ENCODE data around the gene CD83. TPM values are rescaled to one million over a fixed set of nuclear protein-coding genes. Genes with fewer than 3 reads are reported as not detected.

The CD83 gene
- total RNA-seq, 1 experiment from 2014 or later, result 5.5 TPM

DNA sequence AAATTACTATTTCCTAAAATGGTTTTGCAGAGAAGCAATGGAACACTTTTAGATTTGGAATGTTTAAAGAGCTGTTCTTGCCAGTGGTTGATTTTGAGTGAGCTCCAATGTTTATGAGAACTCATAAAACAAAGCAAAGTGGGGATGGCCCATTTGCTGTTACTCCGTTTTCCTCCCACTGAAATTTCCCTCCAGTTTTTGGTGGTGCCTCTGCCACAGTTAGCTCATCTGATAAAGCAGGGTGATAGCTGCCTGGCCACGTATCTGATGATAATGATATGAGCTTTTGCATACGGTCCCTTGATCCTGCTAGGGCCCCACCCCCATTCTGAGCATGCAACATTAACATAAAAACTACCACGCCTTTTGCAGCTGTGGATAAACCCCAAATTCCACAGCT is 10.4 kb downstream of the CD83 start:
- ChIA-PET CTCF (interaction anchor here (1.9 to 3.5 kb wide), 7 partner anchors 15 to 1261 kb away, joined by 4 to 42 read pairs (median 10); no protein-coding TSS in a partner anchor), POLR2A (no interaction called here)
- TF ChIP-seq SMAD4 (CRISPR knock-in tag; IDR thresholded peaks at IDR 0.05) (no peak), CREM (CRISPR knock-in tag; IDR thresholded peaks at IDR 0.05) (no peak), HMGA2 (CRISPR knock-in tag; IDR thresholded peaks at IDR 0.05) (no peak), CBFB (CRISPR knock-in tag; IDR thresholded peaks at IDR 0.05; ENCODE audit: low read depth) (no peak), NR1H2 (CRISPR knock-in tag; IDR thresholded peaks at IDR 0.05) (no peak), PRDM15 (CRISPR knock-in tag; IDR thresholded peaks at IDR 0.05) (no peak), E2F4 (CRISPR knock-in tag; IDR thresholded peaks at IDR 0.05; ENCODE audit: borderline replicate concordance, low read depth) (no peak), ZNF317 (CRISPR knock-in tag; IDR thresholded peaks at IDR 0.05; ENCODE audit: borderline replicate concordance, low read depth) (no peak), USF1 (CRISPR knock-in tag; IDR thresholded peaks at IDR 0.05) (no peak), ZNF425 (CRISPR knock-in tag; conservative IDR thresholded peaks at IDR 0.05) (no peak), OVOL2 (CRISPR knock-in tag; IDR thresholded peaks at IDR 0.05; ENCODE audit: borderline replicate concordance) (no peak)
- TF ChIP-seq, protein P1, sequence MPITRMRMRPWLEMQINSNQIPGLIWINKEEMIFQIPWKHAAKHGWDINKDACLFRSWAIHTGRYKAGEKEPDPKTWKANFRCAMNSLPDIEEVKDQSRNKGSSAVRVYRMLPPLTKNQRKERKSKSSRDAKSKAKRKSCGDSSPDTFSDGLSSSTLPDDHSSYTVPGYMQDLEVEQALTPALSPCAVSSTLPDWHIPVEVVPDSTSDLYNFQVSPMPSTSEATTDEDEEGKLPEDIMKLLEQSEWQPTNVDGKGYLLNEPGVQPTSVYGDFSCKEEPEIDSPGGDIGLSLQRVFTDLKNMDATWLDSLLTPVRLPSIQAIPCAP (CRISPR knock-in tag; IDR thresholded peaks at IDR 0.05), result no peak
- TF ChIP-seq, protein P2, sequence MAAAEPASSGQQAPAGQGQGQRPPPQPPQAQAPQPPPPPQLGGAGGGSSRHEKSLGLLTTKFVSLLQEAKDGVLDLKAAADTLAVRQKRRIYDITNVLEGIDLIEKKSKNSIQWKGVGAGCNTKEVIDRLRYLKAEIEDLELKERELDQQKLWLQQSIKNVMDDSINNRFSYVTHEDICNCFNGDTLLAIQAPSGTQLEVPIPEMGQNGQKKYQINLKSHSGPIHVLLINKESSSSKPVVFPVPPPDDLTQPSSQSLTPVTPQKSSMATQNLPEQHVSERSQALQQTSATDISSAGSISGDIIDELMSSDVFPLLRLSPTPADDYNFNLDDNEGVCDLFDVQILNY (CRISPR knock-in tag; IDR thresholded peaks at IDR 0.05), result no peak
- TF ChIP-seq, protein P3, sequence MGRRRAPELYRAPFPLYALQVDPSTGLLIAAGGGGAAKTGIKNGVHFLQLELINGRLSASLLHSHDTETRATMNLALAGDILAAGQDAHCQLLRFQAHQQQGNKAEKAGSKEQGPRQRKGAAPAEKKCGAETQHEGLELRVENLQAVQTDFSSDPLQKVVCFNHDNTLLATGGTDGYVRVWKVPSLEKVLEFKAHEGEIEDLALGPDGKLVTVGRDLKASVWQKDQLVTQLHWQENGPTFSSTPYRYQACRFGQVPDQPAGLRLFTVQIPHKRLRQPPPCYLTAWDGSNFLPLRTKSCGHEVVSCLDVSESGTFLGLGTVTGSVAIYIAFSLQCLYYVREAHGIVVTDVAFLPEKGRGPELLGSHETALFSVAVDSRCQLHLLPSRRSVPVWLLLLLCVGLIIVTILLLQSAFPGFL (CRISPR knock-in tag; IDR thresholded peaks at IDR 0.05; ENCODE audit: borderline replicate concordance), result no peak
- TF ChIP-seq, protein P4, sequence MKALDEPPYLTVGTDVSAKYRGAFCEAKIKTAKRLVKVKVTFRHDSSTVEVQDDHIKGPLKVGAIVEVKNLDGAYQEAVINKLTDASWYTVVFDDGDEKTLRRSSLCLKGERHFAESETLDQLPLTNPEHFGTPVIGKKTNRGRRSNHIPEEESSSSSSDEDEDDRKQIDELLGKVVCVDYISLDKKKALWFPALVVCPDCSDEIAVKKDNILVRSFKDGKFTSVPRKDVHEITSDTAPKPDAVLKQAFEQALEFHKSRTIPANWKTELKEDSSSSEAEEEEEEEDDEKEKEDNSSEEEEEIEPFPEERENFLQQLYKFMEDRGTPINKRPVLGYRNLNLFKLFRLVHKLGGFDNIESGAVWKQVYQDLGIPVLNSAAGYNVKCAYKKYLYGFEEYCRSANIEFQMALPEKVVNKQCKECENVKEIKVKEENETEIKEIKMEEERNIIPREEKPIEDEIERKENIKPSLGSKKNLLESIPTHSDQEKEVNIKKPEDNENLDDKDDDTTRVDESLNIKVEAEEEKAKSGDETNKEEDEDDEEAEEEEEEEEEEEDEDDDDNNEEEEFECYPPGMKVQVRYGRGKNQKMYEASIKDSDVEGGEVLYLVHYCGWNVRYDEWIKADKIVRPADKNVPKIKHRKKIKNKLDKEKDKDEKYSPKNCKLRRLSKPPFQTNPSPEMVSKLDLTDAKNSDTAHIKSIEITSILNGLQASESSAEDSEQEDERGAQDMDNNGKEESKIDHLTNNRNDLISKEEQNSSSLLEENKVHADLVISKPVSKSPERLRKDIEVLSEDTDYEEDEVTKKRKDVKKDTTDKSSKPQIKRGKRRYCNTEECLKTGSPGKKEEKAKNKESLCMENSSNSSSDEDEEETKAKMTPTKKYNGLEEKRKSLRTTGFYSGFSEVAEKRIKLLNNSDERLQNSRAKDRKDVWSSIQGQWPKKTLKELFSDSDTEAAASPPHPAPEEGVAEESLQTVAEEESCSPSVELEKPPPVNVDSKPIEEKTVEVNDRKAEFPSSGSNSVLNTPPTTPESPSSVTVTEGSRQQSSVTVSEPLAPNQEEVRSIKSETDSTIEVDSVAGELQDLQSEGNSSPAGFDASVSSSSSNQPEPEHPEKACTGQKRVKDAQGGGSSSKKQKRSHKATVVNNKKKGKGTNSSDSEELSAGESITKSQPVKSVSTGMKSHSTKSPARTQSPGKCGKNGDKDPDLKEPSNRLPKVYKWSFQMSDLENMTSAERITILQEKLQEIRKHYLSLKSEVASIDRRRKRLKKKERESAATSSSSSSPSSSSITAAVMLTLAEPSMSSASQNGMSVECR (CRISPR knock-in tag; IDR thresholded peaks at IDR 0.05; ENCODE audit: borderline replicate concordance), result no peak
- H3K4me1 Mint-ChIP-seq, result peaks cover 30% of the 10 kb centered on the region
- no peak for DNase-seq (ENCODE audit: low spot score)
- H3K9me3 Mint-ChIP-seq, result no peaks in the 10 kb centered on the region
- ATAC-seq, result no peak
- H3K4me3 Mint-ChIP-seq, result peak overlapping the region; percentile 11; the same call in 1 of the 2 replicates
- H3K27ac Mint-ChIP-seq, result no peak overlapping the region
- no peaks in the 10 kb centered on the region; the same call in 1 of the 2 replicates for H3K36me3 Mint-ChIP-seq
- no peaks in the 10 kb centered on the region; the same call in 1 of the 2 replicates for H3K27me3 Mint-ChIP-seq (ENCODE audit: low read depth)

Measured in WTC11 (cell line).